Upper lobe of right lung (tissue), 1 donor: Measurements from ENCODE around the gene ZNF30. TPM values are rescaled to one million over a fixed set of nuclear protein-coding genes. Genes with fewer than 3 reads are reported as not detected.

ENCODE experiments used
- ATAC-seq: fragments of 200-7000 bp; cut with Tn5 transposase; one replicate; pipeline ENCODE4 v1.9.1; 2020; ENCODE audit warnings: mild to moderate bottlenecking, moderate library complexity
- DNase-seq: peaks from one replicate; pipeline ENCODE4 v3.0.0-alpha.2; 2020
- H3K27ac ChIP-seq: fragments of 200-600 bp; one replicate; pipeline ENCODE4 v1.8.0; 2022
- H3K27me3 ChIP-seq: fragments of 200-600 bp; one replicate; pipeline ENCODE4 v1.8.0; 2022; ENCODE audit warnings: mild to moderate bottlenecking
- H3K36me3 ChIP-seq: fragments of 200-600 bp; one replicate; pipeline ENCODE4 v1.8.0; 2022
- H3K4me1 ChIP-seq: fragments of 200-600 bp; one replicate; pipeline ENCODE4 v1.8.0; 2022
- H3K4me3 ChIP-seq: fragments of 200-600 bp; one replicate; pipeline ENCODE4 v1.8.0; 2022; ENCODE audit warnings: mild to moderate bottlenecking
- H3K9me3 ChIP-seq: fragments of 200-600 bp; one replicate; pipeline ENCODE4 v1.8.0; 2022
- CTCF ChIP-seq: fragments of 200-600 bp; IDR thresholded peaks from one replicate; pipeline ENCODE4 v1.8.0; 2022; ENCODE audit warnings: antibody characterized with exemption
- intact Hi-C: fragments of 100-400 bp; cut with DNase I; formaldehyde crosslinking; loops from one replicate; pipeline ENCODE4 v1.11.0; 2022
- total RNA-seq: library from RNA; stranded (reverse); fragmentation: NEBNext Ultra II Directional; extraction: Animal tissue kit (Norgen Biotek cat#: 25700); gene quantifications from one replicate; pipeline ENCODE4 v1.2.1, GENCODE V29; 2021
- donor health status: DM: no; HTN: yes; CAD: no; lungs with severe emphysema.

ZNF30 gene
- total RNA-seq, 1 donor from 2014 or later: 4.8 TPM

GRCh38 chr19:34983786-34984185, 57.1 kb downstream of the ZNF30 start:
- no peak for DNase-seq
- no peak overlapping the region for H3K4me3 ChIP-seq
- no peaks in the 10 kb centered on the region for H3K9me3 ChIP-seq
- no peak for ATAC-seq
- no peak for TF ChIP-seq CTCF
- H3K27me3 ChIP-seq: no peaks in the 10 kb centered on the region
- intact Hi-C loops: no loop called here
- H3K4me1 ChIP-seq: peaks cover 10% of the 10 kb centered on the region
- no peaks in the 10 kb centered on the region for H3K36me3 ChIP-seq
- H3K27ac ChIP-seq: no peak overlapping the region

- Histone ChIP-seq H3K27me3 (no peaks in the 10 kb centered on the region), H3K36me3 (no peaks in the 10 kb centered on the region), H3K27ac (no peak overlapping the region), H3K4me1 (peaks cover 10% of the 10 kb centered on the region), H3K4me3 (no peak overlapping the region), H3K9me3 (no peaks in the 10 kb centered on the region)
- intact Hi-C loops: no loop called here
- no peak for TF ChIP-seq CTCF
- DNase-seq (no peak), ATAC-seq (no peak)
Observed at GRCh38 chr19:34984287-34984686, 57.6 kb downstream of the ZNF30 start.

- Histone ChIP-seq H3K36me3 (no peaks in the 10 kb centered on the region), H3K27ac (peak overlapping the region; percentile 8), H3K9me3 (no peaks in the 10 kb centered on the region), H3K4me3 (no peak overlapping the region), H3K27me3 (no peaks in the 10 kb centered on the region), H3K4me1 (peaks cover 10% of the 10 kb centered on the region)
- DNase-seq (no peak), ATAC-seq (peak; percentile 95)
- intact Hi-C loops: no loop called here
- TF ChIP-seq CTCF: no peak
Observed at GRCh38 chr19:34985249-34986022, 58.7 kb downstream of the ZNF30 start.

- intact Hi-C loops: no loop called here
- no peak overlapping the region for H3K4me3 ChIP-seq
- no peak for ATAC-seq
- H3K36me3 ChIP-seq: no peaks in the 10 kb centered on the region
- no peaks in the 10 kb centered on the region for H3K27me3 ChIP-seq
- peak; percentile 7 for DNase-seq
- peaks cover 10% of the 10 kb centered on the region for H3K4me1 ChIP-seq
- no peaks in the 10 kb centered on the region for H3K9me3 ChIP-seq
- H3K27ac ChIP-seq: no peak overlapping the region
- no peak for TF ChIP-seq CTCF
Observed at GRCh38 chr19:34988119-34988518, 61.4 kb downstream of the ZNF30 start.

GRCh38 chr19:34989298-34989697, 62.6 kb downstream of the ZNF30 start:
- ATAC-seq (no peak), DNase-seq (peak; percentile 1)
- Histone ChIP-seq H3K4me3 (no peak overlapping the region), H3K9me3 (no peaks in the 10 kb centered on the region), H3K36me3 (no peaks in the 10 kb centered on the region), H3K4me1 (peaks cover 11% of the 10 kb centered on the region), H3K27me3 (no peaks in the 10 kb centered on the region), H3K27ac (no peak overlapping the region)
- no peak for TF ChIP-seq CTCF
- intact Hi-C loops: no loop called here
